Small intestine (tissue), 7 donors: Measurements from ENCODE around the gene LEMD1. TPM values are rescaled to one million over a fixed set of nuclear protein-coding genes. Genes with fewer than 3 reads are reported as not detected.

Experiments used
- DNase-seq, 2 donors: peaks; one replicate each; pipeline versions ENCODE4 v3.0.0 to v3.0.0-alpha.2; 2013
- FAIRE-seq: peaks from 2 replicates; lab custom pipeline; 2012; peaks lifted over from hg19 to GRCh38; lab: Jason Lieb, UNC
- H3K27ac ChIP-seq, 3 donors: one replicate each; pipeline ENCODE4 v1.5.1; 2013; ENCODE audit warnings: low read length in 2 of 3, mild to moderate bottlenecking in 2 of 3, control low read depth in 1 of 3, inconsistent platforms in 1 of 3, low read depth in 1 of 3, moderate library complexity in 1 of 3
- H3K27me3 ChIP-seq, 3 donors: one replicate each; pipeline ENCODE4 v1.6.1; 2013; ENCODE audit warnings: low read length in 3 of 3, inconsistent platforms in 1 of 3; ENCODE audit not compliant: control insufficient read depth in 3 of 3, insufficient read depth in 3 of 3
- H3K36me3 ChIP-seq, 3 donors: one replicate each; pipeline ENCODE4 v1.6.1; 2013; ENCODE audit warnings: low read length in 3 of 3, inconsistent platforms in 1 of 3, low read depth in 1 of 3, mild to moderate bottlenecking in 1 of 3, moderate library complexity in 1 of 3; ENCODE audit not compliant: control insufficient read depth in 3 of 3, insufficient read depth in 2 of 3
- H3K4me1 ChIP-seq, 3 donors: one replicate each; pipeline ENCODE4 v1.6.1; 2013; ENCODE audit warnings: low read length in 2 of 3, inconsistent platforms in 1 of 3, low read depth in 1 of 3, mild to moderate bottlenecking in 1 of 3, moderate library complexity in 1 of 3; ENCODE audit not compliant: control insufficient read depth in 3 of 3, insufficient read depth in 2 of 3
- H3K4me3 ChIP-seq, 3 donors: one replicate each; pipeline ENCODE4 v1.5.1; 2013; ENCODE audit warnings: low read length in 3 of 3, control low read depth in 1 of 3, inconsistent platforms in 1 of 3, low read depth in 1 of 3, mild to moderate bottlenecking in 1 of 3, moderate library complexity in 1 of 3
- H3K9me3 ChIP-seq, 2 donors: one replicate each; pipeline ENCODE4 v1.6.1; 2013; ENCODE audit warnings: low read depth in 1 of 2, low read length in 1 of 2; ENCODE audit not compliant: control insufficient read depth in 2 of 2, insufficient read depth in 1 of 2
- WGBS, 3 donors: extraction: QIAGEN DNeasy Blood & Tissue Kit; methylation state at CpG; one replicate each; pipeline ENCODE4 v1.1.7; 2013; 5-methylcytosine and 5-hydroxymethylcytosine counted together
- polyA plus RNA-seq, 4 donors: library from polyadenylated mRNA; stranded (reverse) in 3 of 4; unstranded in 1 of 4; fragments of 200-250 nt in 3 of 4; fragments of 120-200 nt in 1 of 4; gene quantifications; one replicate each; pipeline versions ENCODE4 v1.2.1 to v1.2.3, GENCODE V29; 2013
- donor health status: healthy with polysubstance abuse.
- donor health status: control.
- donor health status: control.
- donor health status: Bipolar disorder and iron deficiency.
- donor health status: healthy.

LEMD1 gene
- polyA plus RNA-seq, 4 donors = 0.34 to 3.8 (median 0.79) TPM

- Histone ChIP-seq H3K4me3 (peak within 1 kb of the TSS in 2 of 3 donors; percentile 10 to 42), H3K27ac (no peak within 1 kb of the TSS), H3K4me1 (peaks cover 0 to 20% (median 7%) of the 10 kb centered on the region in 3 donors), H3K9me3 (no peaks in the 10 kb centered on the region), H3K36me3 (no peaks in the 10 kb centered on the region), H3K27me3 (peaks cover 8 to 70% (median 45%) of the 10 kb centered on the region in 3 donors)
- WGBS, 3 donors = 2 to 6% (median 6%) methylated on average over 51 to 53 of the region's 53 CpGs
- FAIRE-seq = no peak
- no peak for DNase-seq
Measured at GRCh38 chr1:205455581-205456382, 33.9 kb upstream of the LEMD1 start, which contains the start of gene BLACAT1. Gene BLACAT1 (minus strand): TSS chr1:205456045.

DNA sequence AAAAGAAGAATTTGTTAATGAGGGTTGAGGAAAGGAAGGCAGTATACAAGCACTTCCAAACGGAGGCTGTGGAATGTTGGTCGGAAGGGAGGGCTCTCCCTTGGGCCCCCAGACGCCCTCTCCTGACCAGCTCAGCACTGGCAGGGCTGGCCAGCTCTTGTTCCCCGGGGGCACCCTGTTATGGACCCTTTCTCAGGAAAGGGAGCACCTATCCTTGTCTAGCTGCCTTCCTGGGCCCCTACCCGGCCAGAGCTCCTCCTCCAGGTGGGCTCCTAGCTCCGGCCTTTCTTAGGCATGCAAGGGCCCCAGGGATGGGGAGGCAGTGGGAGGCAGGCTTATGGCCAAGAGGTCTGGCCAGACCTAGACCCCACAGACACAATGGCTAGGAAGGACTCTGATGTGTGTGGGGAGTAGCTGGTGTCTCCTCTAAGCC lies 33.1 kb upstream of the LEMD1 start:
- peaks cover 0 to 26% (median 7%) of the 10 kb centered on the region in 3 donors for H3K4me1 ChIP-seq
- FAIRE-seq (no peak), DNase-seq (no peak)
- no peaks in the 10 kb centered on the region for H3K9me3 ChIP-seq
- no peak overlapping the region for H3K27ac ChIP-seq
- H3K4me3 ChIP-seq = no peak overlapping the region
- H3K27me3 ChIP-seq = peaks cover 8 to 67% (median 45%) of the 10 kb centered on the region in 3 donors
- WGBS, 3 donors = 32 to 51% (median 38%) methylated on average over 6 of the region's 6 CpGs
- no peaks in the 10 kb centered on the region for H3K36me3 ChIP-seq

- Histone ChIP-seq H3K36me3 (no peaks in the 10 kb centered on the region), H3K27me3 (peaks cover 8 to 55% (median 45%) of the 10 kb centered on the region in 3 donors), H3K27ac (no peak overlapping the region), H3K9me3 (no peaks in the 10 kb centered on the region), H3K4me1 (peaks cover 0 to 39% (median 7%) of the 10 kb centered on the region in 3 donors), H3K4me3 (no peak overlapping the region)
- DNase-seq (no peak), FAIRE-seq (no peak)
- 15 to 39% (median 27%) methylated on average over 3 of the region's 3 CpGs for WGBS, 3 donors
Measured at GRCh38 chr1:205453466-205453865, 31.6 kb upstream of the LEMD1 start.

- DNase-seq (no peak), FAIRE-seq (no peak)
- Histone ChIP-seq H3K4me3 (no peak overlapping the region), H3K4me1 (peaks cover 0 to 44% (median 11%) of the 10 kb centered on the region in 3 donors), H3K27ac (no peak overlapping the region), H3K9me3 (no peaks in the 10 kb centered on the region), H3K27me3 (peaks cover 8 to 50% (median 41%) of the 10 kb centered on the region in 3 donors), H3K36me3 (no peaks in the 10 kb centered on the region)
- 61 to 85% (median 75%) methylated on average over 5 of the region's 5 CpGs for WGBS, 3 donors
Measured at GRCh38 chr1:205452933-205453332, 31.1 kb upstream of the LEMD1 start.

GRCh38 chr1:205452364-205452763 lies 30.5 kb upstream of the LEMD1 start:
- no peak overlapping the region for H3K4me3 ChIP-seq
- H3K36me3 ChIP-seq = no peaks in the 10 kb centered on the region
- 67 to 82% (median 79%) methylated on average over 2 of the region's 2 CpGs for whole genome bisulfite sequencing, 3 donors
- H3K27ac ChIP-seq = no peak overlapping the region
- FAIRE-seq = no peak
- H3K27me3 ChIP-seq = peaks cover 8 to 44% (median 37%) of the 10 kb centered on the region in 3 donors
- H3K9me3 ChIP-seq = no peaks in the 10 kb centered on the region
- no peak for DNase-seq
- H3K4me1 ChIP-seq = peaks cover 0 to 50% (median 12%) of the 10 kb centered on the region in 3 donors

- Histone ChIP-seq H3K36me3 (no peaks in the 10 kb centered on the region), H3K4me3 (no peak overlapping the region), H3K9me3 (no peaks in the 10 kb centered on the region), H3K27me3 (peaks cover 8 to 40% (median 37%) of the 10 kb centered on the region in 3 donors), H3K4me1 (peaks cover 0 to 55% (median 8%) of the 10 kb centered on the region in 3 donors), H3K27ac (no peak overlapping the region)
- FAIRE-seq = no peak
- DNase-seq = no peak
- 59 to 82% (median 71%) methylated on average over 2 of the region's 2 CpGs for WGBS, 3 donors
Measured at GRCh38 chr1:205451759-205452164, 29.9 kb upstream of the LEMD1 start.

DNA sequence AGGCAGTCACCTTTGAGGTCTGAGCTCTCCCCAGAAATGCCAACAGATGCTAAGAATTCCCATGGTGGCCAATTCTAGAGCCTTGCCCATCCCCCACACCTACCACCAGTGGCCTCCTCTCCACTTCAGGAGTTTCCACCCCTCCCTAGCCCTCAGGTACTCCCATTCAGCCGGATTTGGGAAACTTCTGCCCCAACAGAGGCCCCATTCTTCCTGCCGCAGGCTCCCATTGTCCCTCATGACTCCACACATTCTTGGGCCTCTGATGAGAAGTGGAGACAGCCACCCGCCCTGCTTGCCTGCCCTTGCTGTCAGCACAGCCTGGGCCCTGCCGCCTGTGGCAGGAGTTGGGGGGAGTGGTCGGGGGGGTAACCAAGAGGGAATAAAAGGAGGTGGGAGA lies 29.3 kb upstream of the LEMD1 start:
- Histone ChIP-seq H3K9me3 (no peaks in the 10 kb centered on the region), H3K4me3 (no peak overlapping the region), H3K36me3 (no peaks in the 10 kb centered on the region), H3K27me3 (peaks cover 8 to 34% (median 32%) of the 10 kb centered on the region in 3 donors), H3K4me1 (peaks cover 0 to 53% (median 6%) of the 10 kb centered on the region in 3 donors), H3K27ac (peak overlapping the region in 1 of 3 donors; percentile 67)
- DNase-seq (no peak), FAIRE-seq (no peak)
- WGBS, 3 donors = 62 to 79% (median 78%) methylated on average over 5 of the region's 5 CpGs

DNA sequence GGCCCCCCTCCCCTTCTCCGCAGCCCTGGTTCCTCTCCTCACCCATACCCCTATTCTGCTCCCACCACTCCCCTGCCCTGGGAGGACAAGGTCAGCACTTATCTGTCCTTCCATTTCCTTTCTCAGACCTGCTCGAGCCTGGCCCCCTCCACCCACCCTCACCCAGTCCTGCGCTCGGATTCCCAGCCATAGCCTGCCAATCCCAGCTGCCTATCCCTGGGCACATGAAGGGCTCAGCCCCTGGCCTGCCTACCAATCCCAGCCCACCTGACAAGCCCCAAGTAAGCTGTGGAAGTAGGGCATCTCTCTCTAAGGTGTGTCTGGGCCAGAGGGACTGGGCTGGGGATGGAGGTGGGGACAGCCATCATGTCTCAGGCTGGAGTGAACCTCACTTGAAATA lies 28.6 kb upstream of the LEMD1 start:
- FAIRE-seq = no peak
- Histone ChIP-seq H3K36me3 (peaks cover 0 to 2% (median 0%) of the 10 kb centered on the region in 3 donors), H3K27ac (peak overlapping the region in 2 of 3 donors; percentile 57 to 67), H3K27me3 (peaks cover 6 to 27% (median 26%) of the 10 kb centered on the region in 3 donors), H3K4me3 (no peak overlapping the region), H3K9me3 (no peaks in the 10 kb centered on the region), H3K4me1 (peaks cover 0 to 48% (median 6%) of the 10 kb centered on the region in 3 donors)
- WGBS, 3 donors = 17 to 49% (median 31%) methylated on average over 4 of the region's 4 CpGs
- DNase-seq = no peak
